Activated CD8-positive, alpha-beta T cell treated with anti-CD3 and anti-CD28 coated beads, Interleukin-2, amount 10 ng/mL, durations not matched to agents 7 days and 5 days (primary cell): ENCODE measurements around the gene MYO16. TPM values are rescaled to one million over a fixed set of nuclear protein-coding genes. Genes with fewer than 3 reads are reported as not detected.

Experiments
- ATAC-seq: fragments of 150-1000 bp; cut with Tn5 transposase; one replicate; pipeline ENCODE4 v1.10.0; 2021; ENCODE audit warnings: moderate library complexity
- CTCF ChIA-PET: fragments of 350-600 bp; sonication (Branson Sonifier 250); formaldehyde crosslinking; loops from one replicate; lab custom pipeline; 2021; ENCODE audit warnings: antibody characterized with exemption; lab: Charles Lee
- POLR2A ChIA-PET: fragments of 350-600 bp; sonication (Branson Sonifier 250); formaldehyde crosslinking; loops from one replicate; lab custom pipeline; 2021; ENCODE audit warnings: antibody characterized with exemption; lab: Charles Lee
- DNase-seq: peaks from one replicate; pipeline ENCODE4 v3.0.0-alpha.2; 2020
- H3K27ac Mint-ChIP-seq: one replicate; pipeline ENCODE4 v1.8.0; 2021; ENCODE audit warnings: mild to moderate bottlenecking, mixed read lengths
- H3K27me3 Mint-ChIP-seq: one replicate; pipeline ENCODE4 v1.8.0; 2021; ENCODE audit warnings: low read depth, mixed read lengths
- H3K36me3 Mint-ChIP-seq: one replicate; pipeline ENCODE4 v1.8.0; 2021; ENCODE audit warnings: low read depth, mixed read lengths
- H3K4me1 Mint-ChIP-seq: one replicate; pipeline ENCODE4 v1.8.0; 2021; ENCODE audit warnings: low read depth, mixed read lengths
- H3K4me3 Mint-ChIP-seq: one replicate; pipeline ENCODE4 v1.8.0; 2021; ENCODE audit warnings: mild to moderate bottlenecking, mixed read lengths
- H3K9me3 Mint-ChIP-seq: one replicate; pipeline ENCODE4 v1.8.0; 2022; ENCODE audit warnings: mixed read lengths; ENCODE audit not compliant: insufficient read depth
- total RNA-seq, 2 experiments: library from RNA; stranded (reverse); gene quantifications; one replicate each; pipeline ENCODE4 v1.2.3, GENCODE V29; 2021

Gene MYO16
- total RNA-seq, 2 experiments from 2014 or later = not detected

DNA sequence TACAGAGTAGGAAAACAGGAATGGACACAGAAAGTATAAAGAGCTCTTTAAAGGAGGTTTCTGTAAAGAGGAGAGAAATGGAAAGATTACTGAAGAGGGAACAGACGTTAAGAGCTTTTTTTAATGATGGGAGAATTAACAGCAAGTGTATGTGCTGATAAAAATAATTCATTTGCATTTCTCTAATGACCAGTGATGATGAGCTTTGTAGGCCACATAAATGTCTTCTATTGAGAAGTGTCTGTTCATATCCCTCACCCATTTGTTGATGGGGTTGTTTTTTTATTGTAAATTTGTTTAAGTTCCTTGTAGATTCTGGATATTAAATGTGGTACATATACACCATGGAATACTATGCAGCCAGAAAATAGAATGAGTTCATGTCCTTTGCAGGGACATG, 40.0 kb downstream of the MYO16 start:
- Mint-ChIP-seq H3K36me3 (no peaks in the 10 kb centered on the region), H3K4me3 (no peak overlapping the region), H3K9me3 (peaks cover 3% of the 10 kb centered on the region), H3K27ac (no peak overlapping the region), H3K27me3 (no peaks in the 10 kb centered on the region), H3K4me1 (no peaks in the 10 kb centered on the region)
- ChIA-PET POLR2A (no interaction called here), CTCF (no interaction called here)
- no peak for ATAC-seq
- DNase-seq = no peak

DNA sequence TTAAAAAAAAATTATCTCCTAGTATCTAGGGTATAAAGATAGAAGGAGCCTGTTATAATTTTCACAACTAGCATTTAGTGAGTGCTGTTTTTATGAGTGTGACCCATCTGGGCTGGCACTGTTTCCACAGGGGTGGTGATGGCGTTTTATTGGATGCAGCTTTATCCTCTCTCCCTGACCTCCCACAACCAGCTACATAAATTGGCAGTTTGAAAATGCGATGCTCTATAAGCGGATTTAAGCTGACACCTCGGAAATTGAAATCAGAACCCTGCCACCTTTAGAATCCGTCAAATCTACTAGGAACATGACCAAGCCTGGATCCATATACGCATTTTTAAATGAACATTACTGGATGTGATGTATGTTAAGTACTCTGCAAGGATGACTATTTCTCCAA, 44.9 kb downstream of the MYO16 start:
- no peak for DNase-seq
- Mint-ChIP-seq H3K27me3 (no peaks in the 10 kb centered on the region), H3K4me1 (no peaks in the 10 kb centered on the region), H3K4me3 (no peak overlapping the region), H3K36me3 (no peaks in the 10 kb centered on the region), H3K27ac (no peak overlapping the region), H3K9me3 (no peaks in the 10 kb centered on the region)
- ATAC-seq = no peak
- POLR2A ChIA-PET = no interaction called here
- CTCF ChIA-PET = no interaction called here

DNA sequence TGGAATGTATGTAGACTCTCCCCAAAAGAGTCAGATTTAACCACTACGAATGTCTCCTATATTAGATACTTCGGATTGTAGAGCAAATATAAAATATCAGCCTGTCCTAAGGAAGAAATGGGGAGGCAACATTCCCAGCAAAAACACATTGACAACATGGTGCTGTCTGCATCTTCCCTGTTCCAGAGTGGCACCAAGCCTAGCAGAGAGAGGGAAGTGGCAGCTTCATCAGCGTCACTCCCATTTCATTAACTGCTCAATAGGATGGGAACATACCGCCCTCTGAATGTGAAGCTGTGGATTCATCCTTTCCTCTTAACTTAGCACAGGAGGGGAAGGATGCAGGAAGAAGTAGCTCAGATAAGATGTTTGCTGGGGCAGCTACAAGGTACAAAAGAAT, 45.4 kb downstream of the MYO16 start:
- POLR2A ChIA-PET = no interaction called here
- no peak for DNase-seq
- ATAC-seq = no peak
- H3K9me3 Mint-ChIP-seq = no peaks in the 10 kb centered on the region
- no peak overlapping the region for H3K4me3 Mint-ChIP-seq
- no peaks in the 10 kb centered on the region for H3K4me1 Mint-ChIP-seq
- no peaks in the 10 kb centered on the region for H3K27me3 Mint-ChIP-seq
- CTCF ChIA-PET = no interaction called here
- no peak overlapping the region for H3K27ac Mint-ChIP-seq
- no peaks in the 10 kb centered on the region for H3K36me3 Mint-ChIP-seq

DNA sequence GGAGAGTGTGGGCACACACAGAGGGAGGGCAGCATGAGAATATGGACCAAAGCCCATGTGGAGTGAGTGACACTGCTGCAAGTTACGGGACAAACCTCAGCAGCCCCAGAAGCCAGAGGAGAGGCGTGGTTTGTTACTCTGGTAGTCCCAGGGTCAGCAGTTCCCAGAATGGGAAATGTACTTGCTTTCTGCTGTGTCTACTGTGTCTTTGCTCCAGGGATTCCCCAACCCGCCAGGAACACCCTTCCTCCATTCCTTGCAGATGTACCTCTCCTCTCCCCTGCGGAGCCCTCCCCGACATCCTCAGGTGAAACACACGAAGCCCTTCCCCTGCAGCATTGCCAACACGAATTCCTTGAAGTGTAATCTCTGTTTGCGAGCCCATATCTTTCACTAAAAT, 47.2 kb downstream of the MYO16 start:
- Mint-ChIP-seq H3K9me3 (no peaks in the 10 kb centered on the region), H3K27me3 (no peaks in the 10 kb centered on the region), H3K4me1 (no peaks in the 10 kb centered on the region), H3K27ac (no peak overlapping the region), H3K36me3 (no peaks in the 10 kb centered on the region), H3K4me3 (no peak overlapping the region)
- ATAC-seq = no peak
- DNase-seq = no peak
- POLR2A ChIA-PET = no interaction called here
- CTCF ChIA-PET = no interaction called here

DNA sequence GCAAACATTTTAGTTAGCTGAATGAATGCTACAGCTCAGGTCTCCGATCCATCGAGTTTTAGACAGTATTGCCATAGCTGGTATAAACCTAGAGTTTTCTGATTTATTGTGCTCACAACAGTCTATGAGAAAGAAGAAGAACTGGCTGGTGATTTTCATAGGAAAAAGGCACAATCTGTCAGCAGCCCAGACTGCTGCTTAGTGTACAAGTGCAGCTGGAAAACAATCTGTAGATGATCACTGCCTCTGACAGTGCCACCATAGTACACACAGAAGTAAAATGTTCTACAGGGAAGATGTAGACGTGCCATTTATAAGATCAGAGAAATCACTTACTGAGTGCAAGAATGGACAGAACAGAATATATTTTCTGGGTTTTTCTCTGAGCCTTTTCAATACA, 48.4 kb downstream of the MYO16 start:
- H3K9me3 Mint-ChIP-seq = no peaks in the 10 kb centered on the region

DNA sequence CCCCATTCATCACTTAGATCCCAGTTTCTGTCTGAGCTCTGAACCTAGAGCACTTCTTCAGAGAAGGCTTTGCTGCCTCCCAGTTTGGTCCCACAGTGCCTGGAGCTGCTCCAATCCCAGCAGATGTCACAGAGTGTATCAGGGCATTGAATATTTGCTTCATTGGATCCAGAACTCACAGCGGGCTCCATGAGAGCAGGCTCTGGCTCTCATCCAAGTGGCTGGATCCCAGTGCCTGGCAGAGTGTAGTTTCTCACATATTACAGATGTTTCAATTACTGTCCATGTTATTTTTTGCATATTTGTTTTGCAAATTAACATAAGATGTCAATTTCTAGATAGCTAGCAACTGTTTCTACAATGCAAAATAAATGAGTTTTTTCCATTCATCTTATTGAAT, 50.6 kb downstream of the MYO16 start:
- ChIA-PET CTCF (no interaction called here), POLR2A (no interaction called here)
- DNase-seq (no peak), ATAC-seq (no peak)
- Mint-ChIP-seq H3K36me3 (no peaks in the 10 kb centered on the region), H3K4me1 (no peaks in the 10 kb centered on the region), H3K27ac (no peak overlapping the region), H3K27me3 (no peaks in the 10 kb centered on the region), H3K9me3 (no peaks in the 10 kb centered on the region), H3K4me3 (no peak overlapping the region)

More for the DNA sequence above, 48.4 kb downstream of the MYO16 start:
- Mint-ChIP-seq H3K4me3 (no peak overlapping the region), H3K27ac (no peak overlapping the region), H3K27me3 (no peaks in the 10 kb centered on the region), H3K4me1 (no peaks in the 10 kb centered on the region), H3K36me3 (no peaks in the 10 kb centered on the region)
- no peak for ATAC-seq
- no peak for DNase-seq
- POLR2A ChIA-PET = no interaction called here
- CTCF ChIA-PET = no interaction called here

DNA sequence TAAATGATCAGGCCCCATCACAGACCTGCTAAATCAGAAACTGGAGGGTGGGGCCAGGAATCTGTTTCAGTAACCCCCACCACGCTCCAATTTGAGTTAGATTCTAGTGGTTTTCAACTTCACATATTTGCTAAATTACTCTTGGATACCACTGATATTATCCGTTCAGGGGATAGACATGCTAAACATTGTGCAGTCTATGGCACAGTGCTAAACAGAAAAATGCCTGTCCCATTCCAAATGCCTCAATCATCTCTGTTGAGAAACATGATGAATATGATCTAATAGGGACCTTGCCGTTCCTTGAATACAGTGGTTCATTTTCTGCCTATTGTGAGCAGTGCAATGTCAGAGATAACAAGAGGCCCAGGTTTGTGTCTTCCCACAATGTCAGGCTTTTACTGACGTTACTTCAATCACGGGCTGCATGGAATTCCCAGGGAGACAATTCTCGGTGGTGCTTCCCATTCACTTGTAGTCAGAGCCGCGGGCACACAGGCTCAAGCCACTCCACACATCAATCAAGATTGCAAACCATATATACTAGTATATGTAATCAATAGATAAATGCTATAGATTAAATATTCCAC, 52.7 kb downstream of the MYO16 start:
- H3K27me3 Mint-ChIP-seq = no peaks in the 10 kb centered on the region
- ChIA-PET CTCF (no interaction called here), POLR2A (no interaction called here)
- H3K27ac Mint-ChIP-seq = no peak overlapping the region
- H3K36me3 Mint-ChIP-seq = no peaks in the 10 kb centered on the region
- H3K4me3 Mint-ChIP-seq = no peak overlapping the region
- no peaks in the 10 kb centered on the region for H3K9me3 Mint-ChIP-seq
- ATAC-seq (no peak), DNase-seq (no peak)
- no peaks in the 10 kb centered on the region for H3K4me1 Mint-ChIP-seq

DNA sequence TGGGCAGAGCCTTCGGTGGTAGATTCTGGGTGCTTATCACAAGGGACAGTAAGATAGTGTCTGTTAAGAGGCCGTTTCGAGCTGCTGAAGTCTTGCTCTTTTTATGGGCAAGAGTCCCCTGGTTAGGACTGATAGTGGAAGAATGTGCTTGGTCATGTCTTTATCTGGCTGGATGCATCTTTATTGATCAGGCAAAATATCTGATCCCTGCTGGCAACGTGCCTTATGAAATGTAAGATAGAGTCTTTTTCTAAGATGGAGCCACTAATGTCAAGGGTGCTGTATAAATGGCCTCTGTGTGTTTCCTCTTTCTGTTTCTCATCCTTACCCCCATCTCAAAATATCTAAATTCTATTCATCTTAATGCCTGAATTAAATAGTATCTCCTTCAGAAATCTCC, 53.3 kb downstream of the MYO16 start:
- Mint-ChIP-seq H3K9me3 (no peaks in the 10 kb centered on the region), H3K4me1 (no peaks in the 10 kb centered on the region), H3K27ac (no peak overlapping the region), H3K36me3 (no peaks in the 10 kb centered on the region), H3K4me3 (no peak overlapping the region), H3K27me3 (no peaks in the 10 kb centered on the region)
- ChIA-PET CTCF (no interaction called here), POLR2A (no interaction called here)
- DNase-seq (no peak), ATAC-seq (no peak)

DNA sequence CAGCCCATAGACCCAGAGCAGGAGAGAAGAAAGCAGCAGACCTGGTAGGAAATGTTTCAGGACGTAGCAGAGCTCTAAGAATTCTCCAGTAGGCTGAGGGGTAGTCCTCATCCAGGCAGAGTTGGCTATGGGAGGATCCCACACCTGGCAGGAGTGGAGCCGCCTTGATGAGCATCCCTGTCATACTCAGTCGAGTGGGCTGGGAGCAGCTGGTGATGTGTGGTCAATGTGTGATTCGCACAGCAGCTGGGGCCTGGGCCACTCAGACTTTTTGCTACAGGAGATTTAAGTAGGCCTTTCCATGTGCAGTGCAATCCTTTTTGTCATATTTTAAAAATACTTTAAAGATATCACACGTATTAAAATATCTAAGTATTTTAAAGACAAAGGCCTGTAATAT, 56.6 kb downstream of the MYO16 start:
- POLR2A ChIA-PET = no interaction called here
- no peaks in the 10 kb centered on the region for H3K9me3 Mint-ChIP-seq
- CTCF ChIA-PET = no interaction called here

DNA sequence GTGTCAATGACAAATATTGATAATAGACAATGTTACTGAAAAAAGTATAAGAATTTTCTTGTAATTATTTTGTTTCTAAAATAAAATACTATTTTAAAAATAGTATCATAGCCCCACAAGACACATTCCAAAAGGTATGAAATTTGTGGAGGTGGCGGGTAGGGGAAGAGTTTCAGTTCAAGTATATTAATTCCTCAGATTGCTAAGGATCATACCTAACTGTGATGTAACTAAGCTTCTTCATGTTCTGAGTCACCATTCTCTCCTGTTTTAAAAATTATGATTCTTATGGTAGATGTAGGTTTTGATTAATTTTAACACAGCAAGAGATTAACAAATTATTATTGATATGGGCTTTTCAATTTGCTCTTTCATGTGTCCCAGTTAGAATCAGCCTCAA, 61.3 kb downstream of the MYO16 start:
- no peaks in the 10 kb centered on the region for H3K36me3 Mint-ChIP-seq
- ATAC-seq = no peak
- H3K4me3 Mint-ChIP-seq = no peak overlapping the region
- no peaks in the 10 kb centered on the region for H3K9me3 Mint-ChIP-seq
- H3K27ac Mint-ChIP-seq = no peak overlapping the region
- DNase-seq = no peak
- ChIA-PET POLR2A (no interaction called here), CTCF (no interaction called here)
- H3K27me3 Mint-ChIP-seq = no peaks in the 10 kb centered on the region
- no peaks in the 10 kb centered on the region for H3K4me1 Mint-ChIP-seq

More for the DNA sequence above, 56.6 kb downstream of the MYO16 start:
- no peaks in the 10 kb centered on the region for H3K27me3 Mint-ChIP-seq
- no peaks in the 10 kb centered on the region for H3K36me3 Mint-ChIP-seq
- no peak for ATAC-seq
- no peak overlapping the region for H3K27ac Mint-ChIP-seq
- no peak overlapping the region for H3K4me3 Mint-ChIP-seq
- H3K4me1 Mint-ChIP-seq = no peaks in the 10 kb centered on the region
- no peak for DNase-seq

DNA sequence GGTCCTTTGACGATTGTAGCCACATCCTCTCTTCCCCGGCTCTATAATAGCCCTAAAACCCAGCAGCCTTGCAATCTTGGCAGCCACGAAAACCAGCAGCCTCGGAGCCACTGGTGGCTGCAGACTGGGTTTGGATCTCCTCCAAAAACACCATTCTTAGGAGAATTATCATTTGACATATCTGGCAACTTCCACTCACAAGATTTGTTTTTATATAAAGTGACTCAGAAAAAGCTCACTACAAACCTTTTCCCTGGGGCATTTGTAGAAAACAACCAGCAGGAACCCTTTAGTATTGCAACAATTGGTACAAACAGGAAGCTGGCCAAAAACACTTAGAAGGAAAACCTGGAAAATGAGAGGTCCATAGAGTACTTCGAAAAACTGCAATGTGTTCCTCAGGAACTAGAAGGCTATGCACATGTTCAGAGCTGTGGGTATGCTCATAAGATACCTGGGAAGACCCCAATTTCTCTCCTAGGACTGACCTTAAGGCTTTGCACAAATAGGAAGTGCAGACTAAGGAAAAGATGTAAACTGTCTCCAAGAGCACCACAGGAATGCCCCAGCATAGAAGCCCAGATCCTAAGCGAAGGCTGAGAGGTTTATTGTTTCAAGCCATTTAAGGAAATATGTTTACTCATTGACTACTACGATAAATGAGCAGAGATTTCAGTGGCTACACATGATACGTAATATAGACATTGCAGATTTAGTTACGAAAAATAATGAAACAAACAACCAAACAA, 71.2 kb downstream of the MYO16 start:
- ChIA-PET POLR2A (no interaction called here), CTCF (no interaction called here)
- Mint-ChIP-seq H3K36me3 (no peaks in the 10 kb centered on the region), H3K27ac (no peak overlapping the region), H3K9me3 (peaks cover 4% of the 10 kb centered on the region), H3K4me3 (no peak overlapping the region), H3K27me3 (no peaks in the 10 kb centered on the region), H3K4me1 (no peaks in the 10 kb centered on the region)
- no peak for DNase-seq
- no peak for ATAC-seq

DNA sequence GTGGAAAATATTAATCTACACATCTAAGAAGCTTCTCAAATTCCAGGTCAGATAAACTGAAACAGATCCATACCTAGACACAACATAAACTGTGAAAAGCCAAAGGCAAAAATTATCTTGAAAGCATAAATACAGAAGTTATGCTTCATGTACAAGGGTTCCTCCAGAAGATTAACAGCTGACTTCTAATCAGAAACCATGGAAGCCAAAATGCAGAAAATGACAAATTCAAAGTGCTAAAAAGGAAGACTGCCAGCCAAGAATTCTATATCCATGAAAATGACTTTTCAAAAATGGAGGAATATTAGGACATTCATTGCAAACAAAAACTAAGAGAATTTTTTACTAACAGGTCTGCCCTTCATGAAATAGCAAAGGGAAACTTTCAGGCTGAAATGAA, 72.8 kb downstream of the MYO16 start:
- POLR2A ChIA-PET = no interaction called here

DNA sequence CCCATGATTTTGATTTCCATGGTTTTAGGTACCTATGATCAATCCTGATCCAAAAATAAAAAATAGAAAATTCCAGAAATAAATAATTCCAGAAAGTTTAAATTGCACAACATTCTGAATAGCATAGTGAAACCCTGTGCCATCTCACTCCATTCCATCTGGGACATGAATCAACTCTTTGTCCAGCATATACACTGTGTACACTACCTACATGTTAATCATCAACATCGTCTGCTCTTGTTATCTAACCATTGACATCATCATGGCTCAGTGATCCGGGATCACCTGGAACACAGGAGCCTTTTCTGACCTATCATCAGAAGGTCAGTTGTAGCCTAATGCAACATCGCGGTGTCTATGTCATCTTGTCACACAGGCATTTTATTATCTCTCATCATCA, 75.6 kb downstream of the MYO16 start:
- no peak overlapping the region for H3K4me3 Mint-ChIP-seq
- no peak for DNase-seq
- no peaks in the 10 kb centered on the region for H3K27me3 Mint-ChIP-seq
- H3K9me3 Mint-ChIP-seq = peaks cover 4% of the 10 kb centered on the region
- H3K4me1 Mint-ChIP-seq = no peaks in the 10 kb centered on the region
- no peak overlapping the region for H3K27ac Mint-ChIP-seq
- POLR2A ChIA-PET = no interaction called here
- ATAC-seq = no peak
- H3K36me3 Mint-ChIP-seq = no peaks in the 10 kb centered on the region
- CTCF ChIA-PET = no interaction called here

More for the DNA sequence above, 72.8 kb downstream of the MYO16 start:
- H3K4me3 Mint-ChIP-seq = no peak overlapping the region
- ATAC-seq (no peak), DNase-seq (no peak)
- CTCF ChIA-PET = no interaction called here
- H3K27ac Mint-ChIP-seq = no peak overlapping the region
- H3K9me3 Mint-ChIP-seq = peaks cover 4% of the 10 kb centered on the region
- no peaks in the 10 kb centered on the region for H3K4me1 Mint-ChIP-seq
- no peaks in the 10 kb centered on the region for H3K36me3 Mint-ChIP-seq
- H3K27me3 Mint-ChIP-seq = no peaks in the 10 kb centered on the region
